ENCODE measurements around the gene GCAT.
"Not testable (repeated sequence)": the region's sequence is repeated elsewhere in the genome, so short reads cannot be mapped to it uniquely, and the experiment has no call there.

The GCAT gene

GRCh38 chr22:37782340-37783168 lies 25.2 kb upstream of the GCAT start:
- DNase-seq (ENCODE audit: low read depth), result no peak

- DNase-seq (ENCODE audit: low read depth), result no peak
Observed at GRCh38 chr22:37784829-37785495, 22.8 kb upstream of the GCAT start.

- no peak for DNase-seq (ENCODE audit: low read depth)
Observed at GRCh38 chr22:37790234-37790633, 17.5 kb upstream of the GCAT start.

- no peak for DNase-seq (ENCODE audit: low read depth)
Observed at GRCh38 chr22:37792494-37792893, 15.2 kb upstream of the GCAT start.

- no peak for DNase-seq (ENCODE audit: low read depth)
Observed at GRCh38 chr22:37794376-37794775, 13.4 kb upstream of the GCAT start.

GRCh38 chr22:37796079-37796478 lies 11.7 kb upstream of the GCAT start:
- DNase-seq (ENCODE audit: low read depth), result no peak

GRCh38 chr22:37797259-37797658 lies 10.5 kb upstream of the GCAT start:
- DNase-seq (ENCODE audit: low read depth), result not testable (repeated sequence)

- DNase-seq (ENCODE audit: low read depth), result no peak
Observed at GRCh38 chr22:37797874-37798500, 9.7 kb upstream of the GCAT start.

GRCh38 chr22:37799979-37800378 lies 7.8 kb upstream of the GCAT start:
- not testable (repeated sequence) for DNase-seq (ENCODE audit: low read depth)

GRCh38 chr22:37801946-37802309 lies 5.8 kb upstream of the GCAT start:
- no peak for DNase-seq (ENCODE audit: low read depth)

- no peak for DNase-seq (ENCODE audit: low read depth)
Observed at GRCh38 chr22:37802310-37803194, 5.2 kb upstream of the GCAT start.

- no peak for DNase-seq (ENCODE audit: low read depth)
Observed at GRCh38 chr22:37803195-37803638, 4.5 kb upstream of the GCAT start.

- no peak for DNase-seq (ENCODE audit: low read depth)
Observed at GRCh38 chr22:37803639-37804351, 3.9 kb upstream of the GCAT start.

- no peak for DNase-seq (ENCODE audit: low read depth)
Observed at GRCh38 chr22:37804352-37804880, 3.3 kb upstream of the GCAT start.

- peak; percentile 38 for DNase-seq (ENCODE audit: low read depth)
Observed at GRCh38 chr22:37804881-37805809, 2.6 kb upstream of the GCAT start.

GRCh38 chr22:37805810-37806277 lies 1.9 kb upstream of the GCAT start:
- no peak for DNase-seq (ENCODE audit: low read depth)

GRCh38 chr22:37806409-37807333 lies 1.1 kb upstream of the GCAT start:
- DNase-seq (ENCODE audit: low read depth), result no peak

- DNase-seq (ENCODE audit: low read depth), result no peak
Observed at GRCh38 chr22:37808294-37808657, 542 bp downstream of the GCAT start.

Measured in stimulated activated CD8-positive, alpha-beta memory T cell treated with anti-CD3 and anti-CD28 coated beads, Interleukin-12 subunit alpha, Interleukin-12 subunit beta, amount 100 ng/mL, for 4 hours (primary cell).